HG02870 (cell line): ENCODE measurements around the gene KIAA1217.

Source experiments
- ATAC-seq: cut with Tn5 transposase; IDR thresholded peaks from one replicate; pipeline ENCODE4 v1.9.1; 2021; ENCODE audit warnings: mild to moderate bottlenecking, moderate library complexity; ENCODE audit not compliant: unreplicated experiment

The KIAA1217 gene, protein sequence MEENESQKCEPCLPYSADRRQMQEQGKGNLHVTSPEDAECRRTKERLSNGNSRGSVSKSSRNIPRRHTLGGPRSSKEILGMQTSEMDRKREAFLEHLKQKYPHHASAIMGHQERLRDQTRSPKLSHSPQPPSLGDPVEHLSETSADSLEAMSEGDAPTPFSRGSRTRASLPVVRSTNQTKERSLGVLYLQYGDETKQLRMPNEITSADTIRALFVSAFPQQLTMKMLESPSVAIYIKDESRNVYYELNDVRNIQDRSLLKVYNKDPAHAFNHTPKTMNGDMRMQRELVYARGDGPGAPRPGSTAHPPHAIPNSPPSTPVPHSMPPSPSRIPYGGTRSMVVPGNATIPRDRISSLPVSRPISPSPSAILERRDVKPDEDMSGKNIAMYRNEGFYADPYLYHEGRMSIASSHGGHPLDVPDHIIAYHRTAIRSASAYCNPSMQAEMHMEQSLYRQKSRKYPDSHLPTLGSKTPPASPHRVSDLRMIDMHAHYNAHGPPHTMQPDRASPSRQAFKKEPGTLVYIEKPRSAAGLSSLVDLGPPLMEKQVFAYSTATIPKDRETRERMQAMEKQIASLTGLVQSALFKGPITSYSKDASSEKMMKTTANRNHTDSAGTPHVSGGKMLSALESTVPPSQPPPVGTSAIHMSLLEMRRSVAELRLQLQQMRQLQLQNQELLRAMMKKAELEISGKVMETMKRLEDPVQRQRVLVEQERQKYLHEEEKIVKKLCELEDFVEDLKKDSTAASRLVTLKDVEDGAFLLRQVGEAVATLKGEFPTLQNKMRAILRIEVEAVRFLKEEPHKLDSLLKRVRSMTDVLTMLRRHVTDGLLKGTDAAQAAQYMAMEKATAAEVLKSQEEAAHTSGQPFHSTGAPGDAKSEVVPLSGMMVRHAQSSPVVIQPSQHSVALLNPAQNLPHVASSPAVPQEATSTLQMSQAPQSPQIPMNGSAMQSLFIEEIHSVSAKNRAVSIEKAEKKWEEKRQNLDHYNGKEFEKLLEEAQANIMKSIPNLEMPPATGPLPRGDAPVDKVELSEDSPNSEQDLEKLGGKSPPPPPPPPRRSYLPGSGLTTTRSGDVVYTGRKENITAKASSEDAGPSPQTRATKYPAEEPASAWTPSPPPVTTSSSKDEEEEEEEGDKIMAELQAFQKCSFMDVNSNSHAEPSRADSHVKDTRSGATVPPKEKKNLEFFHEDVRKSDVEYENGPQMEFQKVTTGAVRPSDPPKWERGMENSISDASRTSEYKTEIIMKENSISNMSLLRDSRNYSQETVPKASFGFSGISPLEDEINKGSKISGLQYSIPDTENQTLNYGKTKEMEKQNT (N-terminal part only)

DNA sequence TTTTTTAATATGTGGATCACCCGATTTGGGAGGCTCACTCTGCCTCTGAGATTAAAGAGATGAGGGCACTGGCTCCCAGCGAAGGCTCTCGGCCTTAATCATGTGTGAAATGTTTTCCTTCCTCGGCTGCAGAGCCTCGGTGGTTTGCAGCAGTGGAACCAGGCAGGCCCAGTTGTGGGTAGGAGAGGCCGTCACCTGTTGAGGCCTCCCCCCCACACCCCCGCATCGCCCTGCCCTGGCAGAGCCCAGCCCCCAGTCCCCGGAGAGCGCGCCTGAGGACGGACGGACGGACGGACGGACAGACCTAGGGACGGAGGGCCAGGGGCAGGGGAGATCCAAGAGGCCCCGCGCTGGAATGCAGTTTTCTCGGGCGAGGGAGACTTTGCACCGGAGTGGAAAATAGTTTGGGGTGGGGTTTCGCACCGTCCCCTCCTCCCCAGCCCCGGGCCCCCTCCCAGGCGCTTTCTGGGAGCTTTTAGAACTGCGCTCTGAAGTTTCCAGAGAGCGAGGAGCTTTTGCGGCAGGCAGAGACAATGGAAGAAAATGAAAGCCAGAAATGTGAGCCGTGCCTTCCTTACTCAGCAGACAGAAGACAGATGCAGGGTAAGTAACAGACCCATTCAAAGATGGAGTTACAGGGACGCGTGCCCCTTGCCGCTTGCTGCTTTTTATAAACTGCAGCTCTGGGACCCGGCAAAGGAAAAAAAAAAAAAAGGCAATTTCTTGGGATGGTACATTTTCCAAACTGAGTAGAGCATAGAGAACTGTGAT, at the start of gene KIAA1217:
Gene KIAA1217, plus strand, starts transcription at position 478 of the 771 bp plus-strand sequence. Its CDS starts 56 bp downstream, at position 534.
- ATAC-seq = no peak

DNA sequence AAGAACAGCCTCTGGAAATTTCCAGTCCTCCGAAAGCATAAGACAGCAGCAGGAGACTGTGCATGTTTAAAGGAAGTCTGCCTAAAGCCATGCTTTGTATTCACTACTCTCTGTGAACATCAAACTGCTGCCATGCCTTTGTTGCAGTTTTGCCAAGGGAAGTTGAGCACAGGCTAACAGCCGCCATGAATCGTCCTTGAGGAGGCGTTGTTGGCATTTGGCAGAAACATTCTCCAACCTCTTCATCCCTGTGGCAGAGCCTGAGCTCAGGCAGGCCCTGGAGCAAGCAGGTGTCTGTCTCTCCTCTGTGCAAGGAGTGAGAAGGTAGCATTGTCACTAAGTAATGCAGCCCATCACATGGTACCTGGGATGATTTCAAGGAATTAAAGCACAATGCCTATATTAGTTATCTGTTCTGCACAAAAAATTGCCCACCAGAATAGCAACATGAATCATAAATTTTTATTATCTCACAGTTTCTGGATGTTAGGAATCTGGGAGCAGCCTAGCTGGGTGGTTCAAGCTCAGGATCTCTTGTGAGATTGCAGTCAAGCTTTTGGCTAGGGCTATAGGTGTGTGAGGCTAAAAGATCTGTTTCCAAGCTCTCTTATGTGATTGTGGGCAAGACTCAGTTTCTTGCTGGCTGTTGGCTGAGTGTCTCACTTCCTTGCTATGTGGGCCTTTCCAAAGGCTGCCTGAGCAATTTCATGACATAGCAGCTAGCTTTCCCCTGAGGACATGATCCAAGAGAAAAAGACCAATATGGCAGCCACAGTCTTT, 46.5 kb upstream of the KIAA1217 start:
- no peak for ATAC-seq

DNA sequence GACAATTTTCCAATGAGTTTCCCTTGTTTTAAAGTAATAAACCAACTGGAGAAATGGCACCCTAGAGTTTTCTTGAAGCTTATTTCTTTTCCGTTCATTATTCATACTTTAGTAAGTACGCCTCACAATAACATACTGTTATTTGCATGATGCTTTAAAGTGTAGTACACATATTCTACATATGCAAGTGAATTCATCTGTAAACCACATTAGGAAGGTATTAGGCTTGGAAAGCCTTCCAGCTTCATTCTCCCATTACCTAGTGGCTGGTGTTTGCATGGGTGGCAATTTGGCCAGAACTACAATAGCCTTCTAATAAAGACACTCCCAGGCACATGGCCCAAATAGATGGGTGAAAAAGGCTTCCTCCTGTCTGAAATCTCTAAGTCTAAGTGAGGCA, 45.5 kb upstream of the KIAA1217 start:
- ATAC-seq = no peak

DNA sequence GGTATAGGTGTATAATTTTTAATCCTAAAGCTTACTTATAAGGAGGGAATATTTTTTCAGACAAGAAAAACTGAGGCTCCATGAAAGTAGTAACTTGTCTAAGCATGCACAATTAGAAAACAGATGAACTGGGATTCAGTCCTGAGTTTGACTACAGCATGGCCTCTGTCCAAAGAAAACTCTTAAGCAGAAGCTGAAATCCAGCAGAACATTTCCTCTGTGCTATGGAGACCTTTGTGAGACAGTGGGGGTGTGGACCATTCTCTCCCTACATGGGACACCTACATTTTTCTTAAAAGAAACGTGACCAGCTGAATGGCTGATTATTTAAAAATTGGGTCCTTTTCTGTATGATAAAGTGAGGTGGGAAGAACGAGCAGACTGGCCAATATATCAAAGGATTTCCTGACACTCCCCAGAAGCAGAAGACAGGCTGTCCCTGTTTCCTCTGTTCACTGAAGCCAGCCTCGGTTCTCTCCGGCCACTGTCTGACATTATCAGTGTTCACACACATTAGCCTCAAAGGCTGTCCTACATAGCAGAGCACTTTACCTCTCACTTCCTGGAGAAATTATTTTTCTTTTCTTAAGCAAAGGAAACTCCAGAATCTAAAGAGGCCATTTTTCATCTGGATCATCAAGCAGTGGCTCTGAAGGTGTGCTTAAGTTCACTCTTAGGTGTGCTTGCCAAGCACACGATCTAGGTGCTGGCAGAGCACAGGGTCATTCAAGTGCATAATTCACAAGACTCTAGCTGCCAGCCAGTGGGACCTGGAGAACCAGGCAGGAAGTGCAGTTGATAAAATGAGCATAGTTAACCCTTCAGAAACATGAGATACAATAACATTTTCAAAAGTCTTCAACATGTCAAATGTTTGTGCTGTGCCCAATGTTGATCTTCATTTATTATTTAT, 40.4 kb upstream of the KIAA1217 start:
- ATAC-seq = no peak

DNA sequence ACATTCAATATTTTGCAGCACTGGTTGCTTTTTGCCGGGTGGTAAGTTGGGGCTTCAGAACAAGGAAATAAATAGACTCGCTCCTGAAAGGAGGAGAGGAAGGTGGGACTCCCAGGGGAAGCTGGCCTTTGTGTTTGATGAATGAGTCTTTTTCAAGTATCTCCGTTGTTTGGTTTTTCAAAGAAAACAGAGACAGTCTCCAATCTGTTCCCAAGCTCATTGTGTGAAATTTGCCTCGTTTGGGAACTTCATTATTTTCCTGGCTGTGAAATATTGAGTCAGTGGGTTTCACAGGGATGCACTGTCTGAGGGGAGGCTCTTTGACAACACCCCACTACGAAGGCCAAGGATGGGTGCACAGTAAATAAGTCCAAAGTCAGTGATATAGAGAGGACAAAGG, 38.7 kb upstream of the KIAA1217 start:
- ATAC-seq = no peak

DNA sequence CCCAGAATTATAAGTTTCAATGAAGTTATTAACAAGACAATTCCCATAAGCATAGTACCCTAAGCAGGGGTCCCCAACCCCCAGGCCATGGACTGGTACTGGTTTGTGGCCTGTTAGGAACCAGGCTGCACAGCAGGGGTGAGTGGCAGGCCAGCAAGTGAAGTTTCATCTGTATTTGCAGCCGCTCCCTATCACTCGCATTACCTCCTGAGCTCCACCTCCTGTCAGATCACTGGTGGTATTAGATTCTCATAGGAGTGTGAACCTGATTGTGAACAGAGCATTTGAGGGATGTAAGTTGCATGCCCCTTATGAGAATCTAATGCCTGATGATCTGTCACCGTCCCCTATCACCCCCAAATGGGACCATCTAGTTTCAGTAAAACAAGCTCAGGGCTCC, 36.0 kb upstream of the KIAA1217 start:
- ATAC-seq = no peak

DNA sequence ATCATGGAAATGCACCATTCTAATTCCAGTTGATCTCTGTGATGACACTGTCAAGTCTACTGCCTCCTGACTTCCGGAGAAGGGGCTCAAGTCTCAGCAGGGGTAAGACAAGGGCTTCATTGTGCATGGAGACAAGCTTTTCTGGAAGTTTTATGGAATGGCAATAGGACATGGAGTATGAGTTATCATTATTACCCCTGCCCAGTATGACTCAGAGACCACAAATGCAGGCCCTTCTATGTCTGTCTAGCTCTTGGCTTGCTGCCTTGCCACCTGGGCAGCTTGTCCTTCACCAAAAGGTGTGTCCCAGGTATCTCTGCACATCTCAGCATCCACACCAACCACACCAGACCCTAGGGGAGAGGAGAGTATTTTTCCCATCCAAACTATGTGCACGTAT, 34.9 kb upstream of the KIAA1217 start:
- no peak for ATAC-seq

DNA sequence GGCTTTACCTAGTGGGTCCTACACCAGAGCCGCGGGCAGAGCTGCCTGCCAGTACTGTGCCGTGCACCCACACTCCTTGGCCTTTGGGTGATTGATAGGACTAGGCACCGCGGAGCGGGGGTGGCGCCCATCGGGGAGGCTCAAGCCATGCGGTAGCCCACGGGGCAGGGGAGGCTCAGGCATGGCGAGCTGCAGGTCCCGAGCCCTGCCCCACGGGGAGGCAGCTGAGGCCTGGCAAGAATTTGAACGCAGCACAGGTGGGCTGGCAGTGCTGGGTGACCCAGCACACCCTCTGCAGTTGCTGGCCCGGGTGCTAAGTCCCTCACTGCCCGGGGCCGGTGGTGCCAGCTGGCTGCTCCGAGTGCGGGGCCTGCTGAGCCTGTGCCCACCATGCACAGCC, 32.3 kb upstream of the KIAA1217 start:
- no peak for ATAC-seq

DNA sequence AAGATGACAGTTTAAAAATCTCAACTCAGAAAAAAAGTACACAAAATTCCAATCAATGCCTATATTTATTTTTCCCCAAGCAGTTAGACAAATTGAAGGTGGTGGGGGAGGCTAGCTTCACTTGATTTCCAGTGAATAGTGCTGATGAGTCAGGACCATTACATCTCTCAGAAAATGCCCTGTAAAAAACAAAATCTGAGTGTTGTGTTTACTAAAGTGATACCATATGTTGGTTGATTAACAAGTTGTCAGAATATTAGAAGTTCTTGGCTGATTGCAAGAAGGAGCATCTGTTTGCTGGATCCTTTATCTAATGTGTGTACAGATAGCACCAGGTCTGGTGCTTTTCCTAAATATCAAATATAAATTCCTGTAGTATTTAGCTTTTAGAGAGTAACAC, 31.3 kb upstream of the KIAA1217 start:
- no peak for ATAC-seq

DNA sequence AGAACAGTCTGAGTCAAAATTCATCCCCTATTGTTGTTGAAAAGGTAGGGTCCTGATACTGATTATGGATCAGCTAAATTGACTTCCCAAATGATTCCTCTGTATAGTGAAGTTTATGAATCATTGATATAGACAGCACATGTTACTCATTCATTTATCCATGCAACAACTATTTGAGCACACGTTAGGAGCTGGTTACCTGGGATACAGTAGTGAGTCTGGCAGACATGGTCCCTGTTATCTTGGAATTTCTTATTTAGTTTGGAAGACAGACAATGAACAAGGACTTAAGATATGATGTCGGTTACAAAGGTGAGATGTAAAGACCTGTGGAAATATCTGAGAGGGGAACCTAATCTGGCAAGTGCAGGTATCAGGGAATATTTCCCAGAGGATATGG, 28.0 kb upstream of the KIAA1217 start:
- ATAC-seq = no peak

DNA sequence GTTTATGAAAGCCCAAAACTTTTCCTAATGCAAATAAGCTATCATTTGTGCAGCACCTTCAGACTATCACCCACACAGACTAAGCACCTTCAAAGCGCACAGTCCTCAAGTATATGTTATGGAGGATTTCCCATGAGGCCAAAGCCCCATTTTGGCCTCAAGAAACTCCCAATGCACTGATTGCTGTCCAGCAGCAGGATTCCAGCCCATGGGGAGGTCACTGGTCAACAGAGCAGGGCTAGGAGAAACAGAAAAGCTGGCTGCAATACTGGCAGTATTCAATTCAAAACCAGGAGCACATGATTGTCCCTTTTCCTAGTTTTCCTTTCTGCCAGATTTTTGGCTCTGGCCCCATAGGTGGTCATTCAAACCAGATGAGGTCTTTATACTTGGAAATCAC, 24.5 kb upstream of the KIAA1217 start:
- no peak for ATAC-seq

DNA sequence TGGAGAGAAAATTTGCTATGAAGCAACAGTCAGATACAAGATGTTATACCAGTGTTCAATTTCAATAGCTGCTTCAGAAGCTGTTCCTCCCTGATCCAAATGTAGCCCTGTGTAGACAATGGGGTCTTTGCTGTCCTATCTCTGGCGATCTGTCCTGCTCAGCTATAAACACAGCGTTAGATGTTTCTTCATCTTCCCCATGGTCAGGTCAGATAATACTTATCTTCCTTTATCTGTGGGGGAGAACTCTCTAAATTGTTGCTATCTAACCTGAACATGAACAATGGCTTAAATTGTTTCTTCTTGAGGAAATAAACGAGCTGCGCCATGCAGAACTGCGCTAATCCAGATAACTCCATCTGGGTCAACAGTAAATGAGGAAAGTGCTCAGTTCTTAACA, 15.6 kb upstream of the KIAA1217 start:
- no peak for ATAC-seq

DNA sequence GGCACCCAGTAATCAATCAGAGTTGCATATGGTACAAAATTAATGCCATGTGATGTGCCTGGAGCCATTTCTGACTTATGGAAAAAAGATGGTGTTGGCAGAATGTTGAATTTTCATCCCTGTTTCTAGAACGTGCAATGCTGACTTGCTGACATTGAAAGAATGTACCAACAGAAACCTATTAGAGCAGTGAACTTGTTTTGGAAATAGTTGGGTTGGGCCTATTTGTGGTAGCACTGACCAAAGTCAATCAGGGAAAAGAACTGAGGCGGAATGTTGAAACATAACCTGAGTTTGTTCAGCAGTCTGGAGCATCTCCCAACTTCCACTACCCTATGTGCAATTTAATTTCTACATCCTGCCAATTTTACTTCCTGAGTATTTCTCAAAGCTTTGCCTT, 11.7 kb upstream of the KIAA1217 start:
- no peak for ATAC-seq

DNA sequence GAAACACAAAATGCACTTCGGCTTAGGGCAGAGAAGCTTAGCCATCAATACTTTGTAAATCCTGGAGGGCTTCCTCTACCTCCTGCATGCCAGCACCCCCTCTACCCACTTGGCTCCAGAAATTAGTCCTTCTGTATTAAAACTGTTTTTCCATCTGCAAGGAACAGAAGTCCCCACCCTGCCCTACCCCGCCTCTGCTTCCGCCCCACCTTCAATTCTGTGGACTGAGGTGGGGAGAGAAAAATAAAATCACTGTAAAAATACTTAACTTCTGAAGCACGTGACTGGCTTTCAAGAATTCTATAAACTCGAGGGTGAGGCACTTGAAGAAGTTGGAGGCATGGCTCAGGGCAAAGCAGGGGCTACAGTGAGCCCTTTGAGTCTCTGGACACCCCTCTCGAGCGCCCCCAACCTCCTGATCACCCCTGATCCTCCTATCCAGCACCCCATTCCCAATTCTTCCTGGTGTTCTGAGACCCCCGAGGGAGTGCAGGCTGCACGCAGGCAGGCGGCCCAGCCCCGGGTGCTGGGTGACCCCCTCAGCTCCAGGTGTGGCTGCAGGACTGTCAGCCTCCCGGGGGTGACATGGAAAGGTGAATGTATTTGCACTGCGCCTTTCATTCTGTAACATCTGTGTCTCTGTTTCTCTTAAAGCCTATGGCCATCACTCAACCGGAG, 7.3 kb upstream of the KIAA1217 start:
- ATAC-seq = no peak

DNA sequence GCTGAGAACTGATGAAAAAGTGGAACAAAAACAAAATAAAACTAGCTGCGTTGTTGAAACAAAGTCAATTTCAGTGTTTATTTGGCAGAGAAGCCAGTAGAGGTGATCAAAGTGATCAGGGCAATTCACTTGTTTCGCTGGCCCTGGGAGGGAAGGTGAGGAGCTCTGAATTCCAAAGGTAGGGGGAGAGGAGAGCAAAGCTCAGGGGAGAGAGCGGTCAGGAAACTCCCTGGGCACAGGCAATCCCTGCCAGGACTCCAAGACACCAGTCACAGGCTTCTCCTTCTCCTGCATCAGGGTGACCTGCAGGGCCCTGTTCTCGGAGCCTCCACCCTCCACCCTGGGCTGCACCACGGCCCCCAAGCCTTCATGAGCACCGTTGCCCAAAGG, 6.8 kb upstream of the KIAA1217 start:
- ATAC-seq = no peak

DNA sequence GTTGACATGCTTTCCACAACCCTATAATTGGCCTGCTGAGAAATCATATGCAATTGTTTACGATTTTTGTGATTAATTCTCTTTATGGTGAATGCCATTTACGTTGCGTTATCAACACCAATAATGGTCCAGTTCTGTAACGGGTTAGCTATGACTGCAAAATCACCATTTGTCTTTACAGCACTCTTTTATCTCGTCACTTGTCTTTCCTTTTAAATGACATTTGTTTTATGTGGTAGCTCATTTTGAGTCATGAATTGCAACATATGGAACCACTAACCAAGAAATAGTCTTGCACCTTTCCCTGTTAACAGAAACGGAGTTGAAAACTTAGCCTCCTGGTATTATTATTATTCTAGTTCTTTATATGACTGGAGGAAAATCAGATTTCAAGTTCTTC, 3.1 kb upstream of the KIAA1217 start:
- ATAC-seq = no peak

DNA sequence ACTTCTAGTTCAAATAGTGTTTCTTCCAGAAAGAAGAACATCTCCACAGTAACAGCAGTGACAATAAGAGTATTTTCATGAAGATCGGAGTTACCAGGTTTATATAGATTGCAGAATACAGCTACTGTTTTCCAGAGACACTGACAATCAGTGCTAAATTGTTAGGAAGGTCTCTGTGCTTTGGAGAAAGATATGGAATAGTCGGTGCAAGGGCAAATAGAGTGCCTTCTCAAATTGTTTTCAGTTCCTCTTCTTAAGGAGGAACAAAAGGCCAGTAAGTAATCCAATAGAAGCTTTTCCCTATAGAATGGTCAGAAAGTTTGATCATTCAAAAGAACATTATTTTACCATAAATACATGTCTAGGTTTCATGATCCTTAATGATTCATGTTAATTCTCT, 2.6 kb upstream of the KIAA1217 start:
- ATAC-seq = no peak

DNA sequence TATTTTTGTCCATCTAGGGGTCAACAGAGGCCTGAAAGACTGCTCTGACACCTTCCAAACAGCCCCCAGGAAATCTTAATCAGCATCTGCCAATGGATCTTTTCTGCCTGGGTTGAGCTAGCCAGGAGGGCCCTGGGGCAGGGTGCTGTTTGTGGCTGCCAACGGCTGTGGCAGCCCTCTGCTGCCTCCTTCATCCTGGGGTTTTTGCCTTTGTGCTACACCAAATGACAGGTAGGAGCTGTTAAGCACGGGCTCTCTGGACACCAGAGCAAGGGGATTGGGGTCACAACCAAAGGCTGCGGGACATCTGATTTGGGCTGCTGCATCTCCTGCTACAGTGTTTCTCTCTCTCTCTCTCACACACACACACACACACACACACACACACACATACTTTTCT, 2.0 kb upstream of the KIAA1217 start:
- no peak for ATAC-seq
